OCI-LY7 (cell line): ENCODE measurements around the gene IRF2BP2. TPM values are rescaled to one million over a fixed set of nuclear protein-coding genes. Genes with fewer than 3 reads are reported as not detected.

Source experiments
- BruUV-seq: library from RNA; stranded (reverse); fragments of 400-500 nt; replicated peaks from 2 replicates; lab custom pipeline; 2021; lab: Mats Ljungman, UMichigan
- CTCF ChIA-PET: fragments of 300-600 bp; sonication (Branson Sonifier 250); formaldehyde crosslinking; loops from one replicate; lab custom pipeline; 2022; ENCODE audit warnings: antibody characterized with exemption; ENCODE audit not compliant: unreplicated experiment; lab: Charles Lee
- POLR2A ChIA-PET: fragments of 300-600 bp; sonication (Branson Sonifier 250); formaldehyde crosslinking; loops from one replicate; lab custom pipeline; 2022; ENCODE audit warnings: antibody characterized with exemption; lab: Charles Lee
- DNase-seq: peaks from one replicate; pipeline ENCODE4 v3.0.0-alpha.2; 2015; ENCODE audit warnings: low spot score
- H2AFZ ChIP-seq: fragments of 200-600 bp; sonication (generic), shearing (Covaris generic); 2 replicates; pipeline ENCODE4 v1.6.1; 2014; ENCODE audit warnings: mild to moderate bottlenecking, antibody characterized with exemption, low read length, moderate library complexity
- H3K27ac ChIP-seq: fragments of 200-600 bp; sonication (generic); 2 replicates; pipeline ENCODE4 v1.5.1; 2014; ENCODE audit warnings: mixed run types, low read depth, mild to moderate bottlenecking, moderate library complexity, low read length, inconsistent platforms; ENCODE audit not compliant: poor library complexity, severe bottlenecking
- H3K36me3 ChIP-seq: fragments of 200-600 bp; sonication (generic); 2 replicates; pipeline ENCODE4 v1.6.1; 2014; ENCODE audit warnings: mild to moderate bottlenecking, antibody characterized with exemption, low read length, moderate library complexity, mixed read lengths; ENCODE audit not compliant: insufficient read depth
- H3K4me1 ChIP-seq: fragments of 200-600 bp; sonication (generic); 2 replicates; pipeline ENCODE4 v1.5.1; 2014; ENCODE audit warnings: mild to moderate bottlenecking, low read length; ENCODE audit not compliant: insufficient read depth, poor library complexity, severe bottlenecking
- H3K4me2 ChIP-seq: fragments of 200-600 bp; sonication (generic); 2 replicates; pipeline ENCODE4 v1.6.1; 2014; ENCODE audit warnings: mild to moderate bottlenecking, low read length
- H3K4me3 ChIP-seq: fragments of 200-600 bp; sonication (generic); 2 replicates; pipeline ENCODE4 v1.5.1; 2014; ENCODE audit warnings: mild to moderate bottlenecking, low read depth, low read length; ENCODE audit not compliant: poor library complexity, severe bottlenecking
- H3K79me2 ChIP-seq: fragments of 200-600 bp; sonication (generic); 2 replicates; pipeline ENCODE4 v1.6.1; 2016; ENCODE audit warnings: low read depth, mild to moderate bottlenecking, low read length, moderate library complexity, mixed read lengths; ENCODE audit not compliant: insufficient read depth
- H3K9me2 ChIP-seq: fragments of 200-600 bp; sonication (generic); 2 replicates; pipeline ENCODE4 v1.6.1; 2016; ENCODE audit warnings: mild to moderate bottlenecking, low read length, mixed read lengths; ENCODE audit not compliant: insufficient read depth
- H3K9me3 ChIP-seq: fragments of 200-600 bp; sonication (generic); 2 replicates; pipeline ENCODE4 v1.6.1; 2014; ENCODE audit warnings: mild to moderate bottlenecking, mixed run types, low read length, mixed read lengths
- H4K20me1 ChIP-seq: fragments of 200-600 bp; sonication (generic); 2 replicates; pipeline ENCODE4 v1.6.1; 2014; ENCODE audit warnings: mild to moderate bottlenecking, antibody characterized with exemption, low read length, moderate library complexity, mixed read lengths; ENCODE audit not compliant: insufficient read depth
- CTCF ChIP-seq: fragments of 200-600 bp; sonication (generic); conservative IDR thresholded peaks from 2 replicates; pipeline ENCODE4 v1.5.1; 2014; ENCODE audit warnings: mild to moderate bottlenecking, antibody characterized with exemption, low read length, moderate library complexity, mixed read lengths
- EZH2phosphoT487 ChIP-seq: fragments of 200-600 bp; sonication (generic); IDR thresholded peaks from 2 replicates; pipeline ENCODE4 v1.6.1; 2018; ENCODE audit warnings: low read depth, borderline replicate concordance, mild to moderate bottlenecking, mixed run types, antibody characterized with exemption, low read length, moderate library complexity, mixed read lengths
- intact Hi-C: fragments of 100-400 bp; cut with micrococcal nuclease; formaldehyde crosslinking; loops from one replicate; pipeline ENCODE4 v1.10.0; 2022; ENCODE audit not compliant: unreplicated experiment
- total RNA-seq, 2 experiments: library from RNA; depleted of rRNA in 1 of 2; stranded (reverse); fragments of >200 nt in 1 of 2; shearing (Covaris generic) in 1 of 2; gene quantifications; 2 replicates each; pipeline ENCODE4 v1.2.3, GENCODE V29; 2014 to 2022

Gene IRF2BP2
- total RNA-seq, 2 experiments from 2014 or later, result 40.6 to 65.9 TPM

- H3K79me2 ChIP-seq, result no peaks in the 10 kb centered on the region
- CTCF ChIA-PET, result no interaction called here
- peaks cover 8% of the 10 kb centered on the region; the same call in 1 of the 2 replicates for H3K9me3 ChIP-seq
- intact Hi-C loops, result no loop called here
- TF ChIP-seq CTCF, result no peak
- no peak for TF ChIP-seq EZH2phosphoT487
- no peak overlapping the region for H3K27ac ChIP-seq
- no peak for DNase-seq
- H3K9me2 ChIP-seq, result no peaks in the 10 kb centered on the region
- H2AFZ ChIP-seq, result no peak overlapping the region
- H3K4me1 ChIP-seq, result peaks cover 12% of the 10 kb centered on the region
- no peaks in the 10 kb centered on the region for H4K20me1 ChIP-seq
- H3K4me3 ChIP-seq, result no peak overlapping the region
- no TSS peak for BruUV-seq
- POLR2A ChIA-PET, result interaction anchor here (0.6 to 1.2 kb wide), 2 partner anchors 21 to 36 kb away, joined by 3 read pairs; no protein-coding TSS in a partner anchor
- H3K36me3 ChIP-seq, result no peaks in the 10 kb centered on the region
- H3K4me2 ChIP-seq, result no peak overlapping the region
These were observed 39.6 kb upstream of the IRF2BP2 start for GRCh38 chr1:234649432-234650081.

GRCh38 chr1:234647758-234648157, 37.8 kb upstream of the IRF2BP2 start:
- peaks cover 12% of the 10 kb centered on the region for H3K4me1 ChIP-seq
- H3K79me2 ChIP-seq, result no peaks in the 10 kb centered on the region
- H3K4me3 ChIP-seq, result no peak overlapping the region
- no peak overlapping the region for H3K4me2 ChIP-seq
- H3K9me3 ChIP-seq, result peaks cover 8% of the 10 kb centered on the region; the same call in 1 of the 2 replicates
- POLR2A ChIA-PET, result no interaction called here
- CTCF ChIA-PET, result no interaction called here
- no peak for TF ChIP-seq CTCF
- no peak for TF ChIP-seq EZH2phosphoT487
- no peaks in the 10 kb centered on the region for H3K9me2 ChIP-seq
- intact Hi-C loops, result no loop called here
- no peaks in the 10 kb centered on the region for H4K20me1 ChIP-seq
- 0 out of 2 replicates have a peak overlapping the region, but pooled peaks have one; percentile 21 for H2AFZ ChIP-seq
- no peak overlapping the region for H3K27ac ChIP-seq
- BruUV-seq, result no TSS peak
- no peak for DNase-seq
- H3K36me3 ChIP-seq, result no peaks in the 10 kb centered on the region

GRCh38 chr1:234647245-234647644, 37.3 kb upstream of the IRF2BP2 start:
- H3K79me2 ChIP-seq, result no peaks in the 10 kb centered on the region
- intact Hi-C loops, result no loop called here
- no peaks in the 10 kb centered on the region for H4K20me1 ChIP-seq
- H3K4me3 ChIP-seq, result no peak overlapping the region
- CTCF ChIA-PET, result no interaction called here
- peak overlapping the region; percentile 46 for H3K4me2 ChIP-seq
- no peak overlapping the region for H2AFZ ChIP-seq
- peak; percentile 58 for DNase-seq
- H3K9me3 ChIP-seq, result peaks cover 8% of the 10 kb centered on the region; the same call in 1 of the 2 replicates
- no peaks in the 10 kb centered on the region for H3K36me3 ChIP-seq
- H3K9me2 ChIP-seq, result no peaks in the 10 kb centered on the region
- POLR2A ChIA-PET, result interaction anchor here (0.6 to 1.1 kb wide), 2 partner anchors 23 to 76 kb away, joined by 3 to 5 read pairs; no protein-coding TSS in a partner anchor
- no TSS peak for BruUV-seq
- TF ChIP-seq EZH2phosphoT487 (no peak), CTCF (no peak)
- H3K4me1 ChIP-seq, result peaks cover 12% of the 10 kb centered on the region
- no peak overlapping the region for H3K27ac ChIP-seq
